Calu3 (cell line): ENCODE measurements around the gene STOM. TPM values are rescaled to one million over a fixed set of nuclear protein-coding genes. Genes with fewer than 3 reads are reported as not detected.

ENCODE experiments used
- BruUV-seq: library from RNA; stranded (reverse); fragments of 400-500 nt; replicated peaks from 2 replicates; lab custom pipeline; 2021; lab: Mats Ljungman, UMichigan
- CTCF ChIA-PET: fragments of 300-600 bp; sonication (Branson Sonifier 250); formaldehyde crosslinking; loops from one replicate; lab custom pipeline; 2022; ENCODE audit warnings: antibody characterized with exemption; lab: Charles Lee
- DNase-seq: peaks from one replicate; pipeline ENCODE4 v3.0.0; 2022
- H3K27ac Mint-ChIP-seq: one replicate; pipeline ENCODE4 v1.8.0; 2022; ENCODE audit warnings: mixed read lengths; ENCODE audit not compliant: unreplicated experiment
- H3K27me3 Mint-ChIP-seq: one replicate; pipeline ENCODE4 v1.8.0; 2022; ENCODE audit warnings: mixed read lengths; ENCODE audit not compliant: unreplicated experiment
- H3K36me3 Mint-ChIP-seq: one replicate; pipeline ENCODE4 v1.8.0; 2022; ENCODE audit warnings: mild to moderate bottlenecking, moderate library complexity, mixed read lengths; ENCODE audit not compliant: insufficient read depth, unreplicated experiment
- H3K4me1 Mint-ChIP-seq: one replicate; pipeline ENCODE4 v1.8.0; 2022; ENCODE audit warnings: mild to moderate bottlenecking, low read depth, mixed read lengths; ENCODE audit not compliant: unreplicated experiment
- H3K4me3 Mint-ChIP-seq: one replicate; pipeline ENCODE4 v1.8.0; 2022; ENCODE audit warnings: mild to moderate bottlenecking, low read depth, moderate library complexity, mixed read lengths; ENCODE audit not compliant: unreplicated experiment
- H3K9me3 Mint-ChIP-seq: one replicate; pipeline ENCODE4 v1.8.0; 2022; ENCODE audit warnings: low read depth, mixed read lengths; ENCODE audit not compliant: unreplicated experiment
- CTCF ChIP-seq: fragments of 200-600 bp; IDR thresholded peaks from one replicate; pipeline ENCODE4 v1.8.0; 2022; ENCODE audit warnings: antibody characterized with exemption; ENCODE audit not compliant: unreplicated experiment
- intact Hi-C: fragments of 100-400 bp; cut with micrococcal nuclease; formaldehyde crosslinking; loops from one replicate; pipeline ENCODE4 v1.10.0; 2022; ENCODE audit not compliant: unreplicated experiment
- total RNA-seq: library from RNA; stranded (reverse); gene quantifications from 2 replicates; pipeline ENCODE4 v1.2.3, GENCODE V29; 2022

Gene STOM
- total RNA-seq, 1 experiment from 2014 or later = 25.5 TPM

- no peak for DNase-seq
- Mint-ChIP-seq H3K4me1 (no peaks in the 10 kb centered on the region), H3K27me3 (no peaks in the 10 kb centered on the region), H3K4me3 (no peak overlapping the region), H3K36me3 (no peaks in the 10 kb centered on the region), H3K9me3 (no peaks in the 10 kb centered on the region), H3K27ac (no peak overlapping the region)
- TF ChIP-seq CTCF = no peak
- CTCF ChIA-PET = no interaction called here
- intact Hi-C loops = no loop called here
- BruUV-seq = no TSS peak
Measured at GRCh38 chr9:121336665-121337064, 33.4 kb downstream of the STOM start.

- intact Hi-C loops = no loop called here
- H3K27me3 Mint-ChIP-seq = no peaks in the 10 kb centered on the region
- TF ChIP-seq CTCF = no peak
- no peak overlapping the region for H3K4me3 Mint-ChIP-seq
- no peaks in the 10 kb centered on the region for H3K4me1 Mint-ChIP-seq
- CTCF ChIA-PET = no interaction called here
- no peak for DNase-seq
- H3K9me3 Mint-ChIP-seq = no peaks in the 10 kb centered on the region
- peaks cover 12% of the 10 kb centered on the region for H3K36me3 Mint-ChIP-seq
- no peak overlapping the region for H3K27ac Mint-ChIP-seq
- BruUV-seq = no TSS peak
Measured at GRCh38 chr9:121333950-121334773, 35.9 kb downstream of the STOM start.

- no TSS peak for BruUV-seq
Measured at GRCh38 chr9:121331992-121332685, 37.9 kb downstream of the STOM start.

GRCh38 chr9:121331549-121331948 lies 38.5 kb downstream of the STOM start:
- intact Hi-C loops = no loop called here
- H3K27me3 Mint-ChIP-seq = no peaks in the 10 kb centered on the region

More at GRCh38 chr9:121331992-121332685, 37.9 kb downstream of the STOM start:
- intact Hi-C loops = no loop called here
- no peaks in the 10 kb centered on the region for H3K4me1 Mint-ChIP-seq
- H3K27ac Mint-ChIP-seq = no peak overlapping the region
- H3K9me3 Mint-ChIP-seq = no peaks in the 10 kb centered on the region
- CTCF ChIA-PET = no interaction called here
- peaks cover 16% of the 10 kb centered on the region for H3K36me3 Mint-ChIP-seq
- DNase-seq = no peak
- no peak for TF ChIP-seq CTCF
- no peaks in the 10 kb centered on the region for H3K27me3 Mint-ChIP-seq
- no peak overlapping the region for H3K4me3 Mint-ChIP-seq

More at GRCh38 chr9:121331549-121331948, 38.5 kb downstream of the STOM start:
- no peaks in the 10 kb centered on the region for H3K9me3 Mint-ChIP-seq
- BruUV-seq = no TSS peak
- no peak for TF ChIP-seq CTCF
- DNase-seq = no peak
- H3K4me3 Mint-ChIP-seq = no peak overlapping the region
- CTCF ChIA-PET = no interaction called here
- H3K36me3 Mint-ChIP-seq = peaks cover 16% of the 10 kb centered on the region
- H3K4me1 Mint-ChIP-seq = no peaks in the 10 kb centered on the region
- no peak overlapping the region for H3K27ac Mint-ChIP-seq
